AG09309 (cell line): ENCODE measurements around the gene PTPRN2.

Experiments used
- DNase-seq: peaks from one replicate; pipeline ENCODE4 v3.0.0-alpha.2; 2010; ENCODE audit warnings: low read depth
- H3K4me3 ChIP-seq: 2 replicates; pipeline ENCODE4 v1.5.1; 2011; ENCODE audit warnings: mild to moderate bottlenecking, low read depth, low read length, moderate library complexity; ENCODE audit not compliant: control insufficient read depth
- TF ChIP-seq, protein P1 (sequence below): IDR thresholded peaks from 2 replicates; pipeline ENCODE4 v1.5.1; 2011; ENCODE audit warnings: mild to moderate bottlenecking, low read depth, low read length, inconsistent platforms; ENCODE audit not compliant: insufficient read depth, control insufficient read depth; ENCODE audit errors: missing control alignments

Gene PTPRN2

DNA sequence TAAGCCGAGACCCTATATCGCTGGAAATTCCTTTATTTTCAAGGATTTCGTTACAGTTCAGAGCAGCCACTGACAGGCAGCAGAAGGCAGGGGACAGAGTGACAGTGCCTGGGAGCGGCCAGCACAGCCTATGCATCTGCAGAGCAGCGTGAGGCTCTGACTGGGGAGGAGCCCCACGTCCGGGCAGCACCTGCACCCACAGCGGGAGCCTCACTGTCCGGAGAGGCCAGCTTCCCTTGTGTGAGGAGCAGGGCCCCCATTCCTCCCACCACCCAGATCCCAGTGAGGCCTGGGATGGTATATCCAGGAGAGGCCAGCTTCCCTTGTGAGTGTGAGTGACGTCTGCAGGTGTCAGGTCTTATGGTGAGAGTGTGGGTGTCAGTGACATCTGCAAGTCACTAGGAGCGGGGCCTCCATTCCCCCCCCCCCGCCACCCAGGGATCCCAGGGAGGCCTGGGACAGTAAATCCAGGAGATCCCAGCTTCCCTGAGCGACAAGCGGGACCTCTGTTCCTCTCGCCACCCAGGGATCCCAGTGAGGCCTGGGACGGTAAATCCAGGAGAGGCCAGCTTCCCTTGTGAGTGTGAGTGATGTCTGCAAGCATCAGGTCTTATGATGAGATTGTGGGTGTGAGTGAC, 259.1 kb downstream of the PTPRN2 start:
- TF ChIP-seq, protein P1, sequence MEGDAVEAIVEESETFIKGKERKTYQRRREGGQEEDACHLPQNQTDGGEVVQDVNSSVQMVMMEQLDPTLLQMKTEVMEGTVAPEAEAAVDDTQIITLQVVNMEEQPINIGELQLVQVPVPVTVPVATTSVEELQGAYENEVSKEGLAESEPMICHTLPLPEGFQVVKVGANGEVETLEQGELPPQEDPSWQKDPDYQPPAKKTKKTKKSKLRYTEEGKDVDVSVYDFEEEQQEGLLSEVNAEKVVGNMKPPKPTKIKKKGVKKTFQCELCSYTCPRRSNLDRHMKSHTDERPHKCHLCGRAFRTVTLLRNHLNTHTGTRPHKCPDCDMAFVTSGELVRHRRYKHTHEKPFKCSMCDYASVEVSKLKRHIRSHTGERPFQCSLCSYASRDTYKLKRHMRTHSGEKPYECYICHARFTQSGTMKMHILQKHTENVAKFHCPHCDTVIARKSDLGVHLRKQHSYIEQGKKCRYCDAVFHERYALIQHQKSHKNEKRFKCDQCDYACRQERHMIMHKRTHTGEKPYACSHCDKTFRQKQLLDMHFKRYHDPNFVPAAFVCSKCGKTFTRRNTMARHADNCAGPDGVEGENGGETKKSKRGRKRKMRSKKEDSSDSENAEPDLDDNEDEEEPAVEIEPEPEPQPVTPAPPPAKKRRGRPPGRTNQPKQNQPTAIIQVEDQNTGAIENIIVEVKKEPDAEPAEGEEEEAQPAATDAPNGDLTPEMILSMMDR, result no peak
- H3K4me3 ChIP-seq, result no peak overlapping the region

DNA sequence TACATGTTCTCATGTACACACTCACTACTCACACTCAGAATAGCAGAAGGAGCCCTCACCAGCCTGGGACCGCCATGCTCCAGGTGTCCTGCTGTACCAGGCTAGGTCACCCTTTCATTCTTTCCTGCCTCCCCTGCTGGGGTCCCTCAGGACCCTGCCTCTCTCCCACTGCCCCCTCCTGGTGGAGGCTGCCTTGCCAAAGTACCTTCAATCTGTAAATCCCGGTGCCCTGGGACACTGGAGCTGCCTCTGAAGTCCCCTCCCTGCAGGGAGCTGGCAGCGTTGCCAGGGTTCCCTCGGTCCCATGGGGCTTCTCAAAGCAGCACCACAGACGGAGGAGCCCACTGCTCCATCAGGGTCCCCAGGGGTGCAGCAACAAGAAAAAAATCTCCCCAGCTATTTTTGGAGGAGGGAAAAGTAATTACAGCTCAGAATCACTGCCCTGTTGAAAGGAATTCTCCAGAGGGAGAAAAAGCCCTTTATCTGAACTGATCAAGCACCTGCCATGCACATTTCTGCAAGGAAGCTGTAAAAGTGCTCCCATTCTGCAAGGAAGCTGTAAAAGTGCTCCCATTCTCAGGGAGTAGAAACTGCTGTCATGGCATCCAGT, 259.9 kb downstream of the PTPRN2 start:
- DNase-seq, result no peak
- TF ChIP-seq, protein P1, result no peak
- H3K4me3 ChIP-seq, result no peak overlapping the region

More for the DNA sequence above, 259.1 kb downstream of the PTPRN2 start:
- no peak for DNase-seq

DNA sequence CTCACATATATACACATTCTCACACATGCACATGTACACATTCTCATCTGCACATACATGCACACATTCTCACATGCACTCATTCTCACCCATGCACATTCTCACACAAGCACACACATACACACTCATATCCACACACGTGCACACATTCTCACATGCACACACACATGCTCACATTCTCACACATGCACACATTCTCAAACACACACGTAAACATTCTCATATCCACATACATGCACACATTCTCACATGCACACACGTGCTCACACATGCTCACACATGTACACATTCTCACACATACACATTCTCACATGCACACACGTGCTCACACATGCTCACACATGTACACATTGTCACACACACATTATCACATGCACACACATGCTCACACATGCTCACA, 260.6 kb downstream of the PTPRN2 start:
- no peak overlapping the region for H3K4me3 ChIP-seq
- no peak for DNase-seq
- TF ChIP-seq, protein P1, result no peak

DNA sequence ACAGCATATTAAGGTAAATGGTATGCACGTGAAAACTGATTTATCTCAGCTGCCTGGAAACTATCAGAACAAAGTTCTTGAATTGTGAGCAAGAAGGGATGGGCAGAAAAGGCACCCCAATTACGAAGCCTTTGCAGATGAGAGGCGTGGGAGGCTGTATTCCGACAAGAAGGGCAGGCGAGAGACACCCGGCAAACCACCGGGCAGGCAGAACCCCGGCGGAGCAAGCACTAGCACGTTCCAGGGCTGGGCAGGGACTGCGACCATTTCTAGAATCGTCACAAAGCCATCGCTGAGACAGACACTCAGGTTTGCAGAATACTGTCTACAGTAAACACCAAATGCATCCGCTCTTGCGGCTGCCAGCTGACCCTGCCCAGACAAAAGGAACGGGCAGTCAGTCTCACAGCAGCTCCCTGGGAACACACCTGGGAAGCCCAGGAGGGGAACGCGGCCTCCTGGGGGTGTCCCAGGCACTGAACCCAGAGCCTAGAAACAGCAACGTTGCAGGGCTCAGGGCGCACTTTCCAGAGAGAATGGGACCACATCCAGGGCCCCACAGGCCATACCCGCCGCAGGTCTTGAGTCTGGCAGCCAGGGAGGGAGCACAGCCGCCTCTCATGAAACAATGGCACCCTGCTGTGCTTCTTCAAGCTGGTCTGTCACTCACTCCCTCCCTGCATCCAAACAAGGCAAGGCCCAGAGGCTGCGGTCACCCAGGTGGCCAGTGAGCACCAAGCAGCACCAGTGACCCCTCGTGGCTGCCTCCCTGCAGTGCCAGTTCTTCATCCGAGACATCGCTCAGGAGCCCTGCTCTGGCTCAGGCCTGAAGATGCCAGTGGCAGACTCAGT, 261.9 kb downstream of the PTPRN2 start:
- H3K4me3 ChIP-seq, result no peak overlapping the region
- TF ChIP-seq, protein P1, result no peak
- no peak for DNase-seq

DNA sequence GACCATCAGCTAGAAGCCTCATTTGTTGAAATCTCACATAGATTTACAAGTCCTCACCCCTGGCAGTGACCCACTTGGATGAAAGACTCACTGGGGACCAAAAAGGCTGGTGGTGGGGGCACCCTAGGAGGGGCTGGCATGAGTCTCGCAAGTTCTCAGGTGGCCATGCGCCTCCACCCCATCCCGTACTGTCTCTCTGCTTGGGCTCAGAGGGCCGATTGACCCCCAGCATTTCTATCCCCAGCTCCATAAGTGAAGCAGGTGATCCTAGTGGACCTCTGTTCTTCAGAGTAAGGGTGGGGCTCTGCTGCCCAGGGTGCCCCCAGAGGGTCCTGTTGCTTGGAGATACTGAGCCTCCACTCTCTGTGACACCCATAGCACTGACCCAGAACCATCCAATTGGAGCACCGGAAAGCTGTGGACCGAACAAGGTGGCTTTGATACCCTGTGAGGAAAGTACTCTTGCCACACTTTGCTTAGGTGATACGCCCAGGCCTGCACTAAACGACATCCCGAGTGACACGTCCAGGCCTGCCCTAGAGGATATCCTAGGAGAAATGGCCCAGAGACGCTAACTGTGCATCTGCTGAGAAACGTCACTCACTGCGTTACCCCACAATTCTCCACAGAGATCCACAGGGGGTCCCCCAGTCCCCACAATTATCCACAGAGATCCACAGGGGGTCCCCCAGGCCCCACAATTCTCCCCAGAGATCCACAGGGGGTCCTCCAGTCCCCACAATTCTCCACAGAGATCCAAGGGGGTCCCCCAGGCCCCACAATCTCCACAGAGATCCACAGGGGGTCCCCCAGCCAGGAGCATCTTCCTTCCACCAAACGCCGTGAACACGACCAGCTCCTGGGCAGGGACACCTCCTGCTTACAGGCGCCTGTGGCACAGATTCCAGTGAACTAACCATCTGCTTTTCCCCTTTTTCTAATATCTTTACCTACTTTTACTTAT, 262.9 kb downstream of the PTPRN2 start:
- no peak for DNase-seq
- no peak overlapping the region for H3K4me3 ChIP-seq
- TF ChIP-seq, protein P1, result no peak
